HPDE6-E6E7 (cell line): ENCODE measurements around the gene PARD6A.

ENCODE experiments used
- DNase-seq: peaks from one replicate; pipeline ENCODE4 v3.0.0; 2011; ENCODE audit warnings: missing footprints; ENCODE audit errors: extremely low spot score

Gene PARD6A

DNA sequence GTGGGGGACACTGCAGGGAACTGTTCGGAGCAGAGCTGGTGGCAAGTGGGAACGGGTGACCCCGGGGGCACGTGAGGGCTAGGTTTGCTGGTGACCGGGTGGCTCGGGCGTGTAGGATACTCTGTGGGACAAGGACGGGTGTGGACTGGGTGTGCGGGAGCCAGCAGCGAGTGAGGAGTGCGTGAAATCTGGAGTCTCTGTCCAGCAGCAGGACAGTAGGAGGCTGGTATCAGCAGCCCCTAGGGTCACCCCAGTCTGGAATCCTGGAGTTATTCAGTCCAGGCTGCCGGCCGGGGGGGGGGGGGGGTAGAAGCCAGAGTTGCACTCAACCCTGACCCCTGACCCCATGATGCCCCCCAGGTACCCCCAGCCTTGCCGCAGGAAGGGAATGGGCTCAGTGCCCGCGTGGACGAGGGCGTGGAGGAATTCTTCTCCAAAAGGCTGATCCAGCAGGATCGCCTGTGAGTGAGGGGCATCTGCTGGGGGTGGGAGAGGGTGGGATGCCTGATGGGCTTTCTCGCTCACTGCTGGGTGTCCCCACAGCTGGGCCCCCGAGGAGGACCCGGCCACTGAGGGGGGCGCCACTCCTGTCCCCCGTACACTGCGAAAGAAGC, 6.9 kb upstream of the PARD6A start:
- DNase-seq: no peak

DNA sequence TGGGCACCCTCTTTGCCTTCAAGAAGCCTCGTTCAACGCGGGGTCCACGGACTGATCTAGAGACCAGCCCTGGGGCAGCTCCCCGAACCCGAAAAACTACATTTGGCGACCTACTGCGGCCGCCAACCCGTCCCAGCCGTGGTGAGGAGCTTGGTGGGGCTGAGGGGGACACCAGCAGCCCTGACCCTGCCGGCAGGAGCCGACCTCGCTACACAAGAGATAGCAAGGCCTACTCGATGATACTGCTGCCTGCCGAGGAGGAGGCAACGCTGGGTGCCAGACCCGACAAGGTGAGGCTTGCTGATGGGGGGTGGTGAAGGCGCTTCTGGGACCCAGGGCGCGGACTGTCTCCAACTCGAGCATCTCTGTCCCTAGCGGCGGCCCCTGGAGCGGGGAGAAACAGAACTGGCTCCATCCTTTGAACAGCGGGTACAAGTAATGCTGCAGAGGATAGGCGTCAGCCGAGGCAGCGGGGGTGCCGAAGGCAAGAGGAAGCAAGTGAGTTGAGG, 6.3 kb upstream of the PARD6A start:
- no peak for DNase-seq

- no peak for DNase-seq
These were observed 5.4 kb upstream of the PARD6A start for GRCh38 chr16:67655363-67655762.

GRCh38 chr16:67656344-67657016, 4.3 kb upstream of the PARD6A start:
- no peak for DNase-seq

- no peak for DNase-seq
These were observed 3.6 kb upstream of the PARD6A start for GRCh38 chr16:67657017-67657608.

DNA sequence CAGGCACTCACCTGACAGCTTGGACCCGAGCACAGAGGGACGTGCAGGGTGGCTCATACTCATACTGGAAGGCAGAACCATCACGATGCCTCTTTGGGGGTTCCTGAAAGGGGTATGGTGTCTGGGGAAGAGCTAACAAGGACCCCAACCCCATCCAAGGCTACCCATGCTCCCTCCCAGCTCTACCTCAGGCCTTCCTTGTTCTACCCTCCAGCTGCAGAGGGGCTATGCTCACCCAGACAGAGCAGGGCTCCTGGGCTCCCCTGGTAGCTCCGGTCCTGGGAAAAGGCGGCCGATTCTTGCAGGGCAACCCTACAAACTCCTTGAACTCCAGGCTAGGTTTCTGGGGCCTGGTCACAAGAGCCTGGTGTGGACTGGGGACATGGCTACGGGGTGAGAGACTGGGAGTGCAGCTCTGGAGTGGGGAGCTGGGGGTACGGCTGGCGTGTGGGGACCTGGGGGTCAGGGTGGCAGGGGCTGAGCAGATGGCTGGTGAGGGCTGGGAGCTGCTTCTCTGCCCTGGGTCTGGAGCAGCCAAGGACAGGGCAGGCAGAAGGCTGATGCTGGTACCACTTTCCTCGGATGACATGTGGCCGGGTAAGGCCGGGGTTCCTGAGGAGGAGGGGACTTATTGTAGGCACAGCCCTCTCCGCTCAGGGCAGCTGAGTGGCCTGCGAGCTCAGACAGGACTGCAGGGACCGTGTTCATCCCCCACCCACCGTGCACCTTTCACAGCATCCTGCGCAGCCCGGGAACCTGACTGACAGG, 2.8 kb upstream of the PARD6A start:
- DNase-seq: no peak

- DNase-seq: no peak
These were observed 1.7 kb upstream of the PARD6A start for GRCh38 chr16:67658849-67659674.

GRCh38 chr16:67659675-67660563, 841 bp upstream of the PARD6A start, which contains the start of gene ACD:
Gene ACD (minus strand): TSS chr16:67660260. CDS start chr16:67660220, 40 bp downstream.
- peak; percentile 99 for DNase-seq

GRCh38 chr16:67661101-67661761, 471 bp downstream of the PARD6A start:
- DNase-seq: no peak

DNA sequence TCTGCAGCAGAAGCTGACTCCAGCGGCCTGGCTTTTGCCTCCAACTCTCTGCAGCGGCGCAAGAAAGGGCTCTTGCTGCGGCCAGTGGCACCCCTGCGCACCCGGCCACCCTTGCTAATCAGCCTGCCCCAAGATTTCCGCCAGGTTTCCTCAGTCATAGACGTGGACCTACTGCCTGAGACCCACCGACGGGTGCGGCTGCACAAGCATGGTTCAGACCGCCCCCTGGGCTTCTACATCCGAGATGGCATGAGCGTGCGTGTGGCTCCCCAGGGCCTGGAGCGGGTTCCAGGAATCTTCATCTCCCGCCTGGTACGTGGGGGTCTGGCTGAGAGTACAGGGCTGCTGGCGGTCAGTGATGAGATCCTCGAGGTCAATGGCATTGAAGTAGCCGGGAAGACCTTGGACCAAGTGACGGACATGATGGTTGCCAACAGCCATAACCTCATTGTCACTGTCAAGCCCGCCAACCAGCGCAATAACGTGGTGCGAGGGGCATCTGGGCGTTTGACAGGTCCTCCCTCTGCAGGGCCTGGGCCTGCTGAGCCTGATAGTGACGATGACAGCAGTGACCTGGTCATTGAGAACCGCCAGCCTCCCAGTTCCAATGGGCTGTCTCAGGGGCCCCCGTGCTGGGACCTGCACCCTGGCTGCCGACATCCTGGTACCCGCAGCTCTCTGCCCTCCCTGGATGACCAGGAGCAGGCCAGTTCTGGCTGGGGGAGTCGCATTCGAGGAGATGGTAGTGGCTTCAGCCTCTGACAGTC, 1.3 kb downstream of the PARD6A start:
- DNase-seq: no peak

DNA sequence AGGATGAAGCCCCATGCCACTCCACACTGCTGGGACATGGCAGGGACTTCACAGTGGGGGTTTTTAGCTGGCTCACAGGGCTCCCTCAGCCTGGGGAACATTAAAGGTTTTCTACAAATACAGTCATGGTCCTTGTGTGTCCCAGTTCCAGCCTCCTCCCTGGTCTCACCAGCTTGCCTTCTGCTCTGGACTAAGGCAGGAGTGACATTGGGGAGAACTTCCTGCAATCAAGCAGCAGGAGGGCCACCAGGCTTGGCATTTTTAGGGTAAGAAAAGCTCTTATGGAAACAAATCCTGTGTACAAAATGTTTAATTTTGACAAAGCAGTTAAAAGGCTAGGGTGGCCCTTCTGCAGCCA, 1.9 kb downstream of the PARD6A start:
- DNase-seq: no peak

- DNase-seq: no peak
These were observed 2.6 kb downstream of the PARD6A start for GRCh38 chr16:67663151-67663876.

- DNase-seq: no peak
These were observed 3.1 kb downstream of the PARD6A start for GRCh38 chr16:67663877-67664222.

- no peak for DNase-seq
These were observed 3.5 kb downstream of the PARD6A start for GRCh38 chr16:67664258-67664657.

GRCh38 chr16:67664871-67665270, 4.1 kb downstream of the PARD6A start:
- DNase-seq: no peak

DNA sequence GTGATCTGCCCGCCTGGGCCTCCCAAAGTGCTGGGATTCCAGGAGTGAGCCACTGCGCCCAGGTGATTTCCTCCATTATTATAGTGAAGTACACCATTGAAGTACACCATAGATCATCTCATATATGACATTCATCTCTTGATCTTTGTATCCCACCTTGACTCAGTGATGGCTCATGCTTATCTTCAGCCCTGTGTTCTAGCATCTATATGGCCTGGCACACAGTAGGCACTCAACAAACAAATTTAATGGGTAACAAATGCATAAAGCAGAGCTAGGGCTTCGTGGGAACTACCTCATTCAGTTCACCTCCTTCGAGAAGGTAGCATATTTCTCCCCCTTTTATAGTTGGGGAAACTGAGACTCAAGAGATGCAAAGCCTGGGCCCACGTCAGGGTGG, 4.8 kb downstream of the PARD6A start:
- DNase-seq: no peak

DNA sequence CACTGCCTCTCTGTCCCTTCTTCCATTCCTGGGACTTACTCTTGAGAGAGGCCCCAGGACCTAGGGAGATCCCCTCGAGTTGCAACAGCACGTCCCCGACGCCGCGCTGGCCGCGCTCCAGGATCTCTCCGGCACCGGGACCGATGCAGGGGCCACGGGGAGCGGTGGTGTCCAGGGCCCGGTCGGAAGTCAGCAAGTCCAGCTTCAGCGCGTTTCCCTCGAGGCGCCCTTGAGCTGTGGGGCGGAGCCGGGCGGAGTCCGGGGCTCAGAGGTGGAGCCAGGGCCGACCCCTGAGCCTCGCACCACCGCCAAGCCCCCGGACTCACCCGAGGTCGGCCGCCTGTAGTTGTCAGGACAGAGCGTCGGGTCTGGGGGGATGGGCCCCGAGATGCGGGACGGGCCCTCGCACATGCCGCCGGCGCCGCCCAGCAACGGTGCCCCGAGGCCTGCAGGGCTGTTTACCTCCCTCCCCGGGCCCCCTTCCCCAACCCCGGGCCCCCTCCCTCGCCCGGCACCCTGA, 5.3 kb downstream of the PARD6A start:
- no peak for DNase-seq
